Esophagus squamous epithelium (tissue), 5 donors: Measurements from ENCODE around the gene PRKCE. TPM values are rescaled to one million over a fixed set of nuclear protein-coding genes. Genes with fewer than 3 reads are reported as not detected.
A peak's percentile ranks its signal among the peaks of the same experiment; 100 is the strongest.

Experiments
- DNase-seq: peaks from one replicate; lab custom pipeline; 2025; lab: John Stamatoyannopoulos, UW
- H3K27ac ChIP-seq, 4 donors: fragments of 200-600 bp; sonication (generic); one replicate each; pipeline ENCODE4 v1.5.1; 2016 to 2019; ENCODE audit warnings: mild to moderate bottlenecking in 1 of 4
- H3K27me3 ChIP-seq, 4 donors: fragments of 200-600 bp; sonication (generic); 1 replicate in 3 of 4; 2 replicates in 1 of 4; pipeline versions ENCODE4 v1.5.1 to v1.6.0; 2017 to 2021; ENCODE audit warnings: antibody characterized with exemption in 1 of 4
- H3K36me3 ChIP-seq, 3 donors: fragments of 200-600 bp; sonication (generic); one replicate each; pipeline ENCODE4 v1.5.1; 2016 to 2019
- H3K4me1 ChIP-seq, 3 donors: fragments of 200-600 bp; sonication (generic); one replicate each; pipeline ENCODE4 v1.5.1; 2017 to 2019
- H3K4me3 ChIP-seq, 4 donors: fragments of 200-600 bp; sonication (generic); 1 replicate in 3 of 4; 2 replicates in 1 of 4; pipeline ENCODE4 v1.5.1; 2016 to 2019; ENCODE audit warnings: mild to moderate bottlenecking in 2 of 4, moderate library complexity in 1 of 4
- H3K9me3 ChIP-seq, 3 donors: fragments of 200-600 bp; sonication (generic); one replicate each; pipeline ENCODE4 v1.5.1; 2016 to 2019
- POLR2A ChIP-seq, 4 donors: fragments of 450-650 bp; IDR thresholded peaks; one replicate each; pipeline ENCODE4 v1.6.1; 2017; ENCODE audit warnings: antibody characterized with exemption in 4 of 4, mild to moderate bottlenecking in 4 of 4, moderate library complexity in 3 of 4
- WGBS, 2 donors: methylation state at CpG; one replicate each; pipeline ENCODE4 v1.1.5; 2018; 5-methylcytosine and 5-hydroxymethylcytosine counted together
- intact Hi-C: fragments of 100-400 bp; cut with DNase I; formaldehyde crosslinking; loops from one replicate; pipeline ENCODE4 v1.15.0; 2022
- total RNA-seq, 4 donors: library from RNA; depleted of rRNA; stranded (reverse); fragments of >200 nt; gene quantifications; one replicate each; pipeline ENCODE4 v1.1.0, GENCODE V29; 2016
- TF ChIP-seq, protein P1 (sequence below), 6 experiments: fragments of 450-650 bp in 4 of 6; fragments of 200-600 bp in 2 of 6; sonication (generic) in 2 of 6; IDR thresholded peaks; one replicate each; pipeline ENCODE4 v1.5.1; 2016 to 2019; ENCODE audit warnings: antibody characterized with exemption in 6 of 6, mild to moderate bottlenecking in 4 of 6, moderate library complexity in 4 of 6
- donor health status: DM: yes; HTN: yes; CAD: no.

PRKCE gene
- total RNA-seq, 4 donors from 2014 or later = 6.5 to 13.7 (median 9.9) TPM

DNA sequence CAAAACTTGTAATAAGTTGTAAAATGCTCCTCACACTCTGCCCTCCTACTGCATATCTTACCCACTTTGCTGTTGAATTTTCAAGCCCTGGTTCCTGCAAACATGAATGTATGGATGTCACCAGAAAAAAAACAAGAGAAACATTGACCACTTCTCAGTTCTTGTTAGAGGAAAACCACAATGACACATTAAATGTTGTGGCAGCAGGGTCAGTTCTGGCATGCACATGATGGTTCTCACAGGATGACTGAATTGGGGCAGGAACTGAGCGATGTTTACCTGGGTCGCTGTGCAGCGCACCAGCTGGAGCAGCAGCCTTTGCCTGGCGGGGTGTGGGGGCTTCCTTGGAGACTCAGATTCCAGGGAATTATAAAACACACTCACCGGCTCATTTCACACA is 14.0 kb upstream of the PRKCE start:
- TF ChIP-seq, protein P1, sequence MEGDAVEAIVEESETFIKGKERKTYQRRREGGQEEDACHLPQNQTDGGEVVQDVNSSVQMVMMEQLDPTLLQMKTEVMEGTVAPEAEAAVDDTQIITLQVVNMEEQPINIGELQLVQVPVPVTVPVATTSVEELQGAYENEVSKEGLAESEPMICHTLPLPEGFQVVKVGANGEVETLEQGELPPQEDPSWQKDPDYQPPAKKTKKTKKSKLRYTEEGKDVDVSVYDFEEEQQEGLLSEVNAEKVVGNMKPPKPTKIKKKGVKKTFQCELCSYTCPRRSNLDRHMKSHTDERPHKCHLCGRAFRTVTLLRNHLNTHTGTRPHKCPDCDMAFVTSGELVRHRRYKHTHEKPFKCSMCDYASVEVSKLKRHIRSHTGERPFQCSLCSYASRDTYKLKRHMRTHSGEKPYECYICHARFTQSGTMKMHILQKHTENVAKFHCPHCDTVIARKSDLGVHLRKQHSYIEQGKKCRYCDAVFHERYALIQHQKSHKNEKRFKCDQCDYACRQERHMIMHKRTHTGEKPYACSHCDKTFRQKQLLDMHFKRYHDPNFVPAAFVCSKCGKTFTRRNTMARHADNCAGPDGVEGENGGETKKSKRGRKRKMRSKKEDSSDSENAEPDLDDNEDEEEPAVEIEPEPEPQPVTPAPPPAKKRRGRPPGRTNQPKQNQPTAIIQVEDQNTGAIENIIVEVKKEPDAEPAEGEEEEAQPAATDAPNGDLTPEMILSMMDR (IDR thresholded peaks at IDR 0.05) = no peak
- no peak for TF ChIP-seq POLR2A (IDR thresholded peaks at IDR 0.05)
- Histone ChIP-seq H3K4me1 (no peaks in the 10 kb centered on the region), H3K36me3 (no peaks in the 10 kb centered on the region), H3K27me3 (peaks cover 0 to 12% (median 0%) of the 10 kb centered on the region in 4 donors), H3K4me3 (no peak overlapping the region), H3K27ac (no peak overlapping the region), H3K9me3 (no peaks in the 10 kb centered on the region)
- intact Hi-C loops = no loop called here
- WGBS, 2 donors = 66 to 78% methylated on average over 4 to 5 of the region's 5 CpGs
- no peak for DNase-seq

DNA sequence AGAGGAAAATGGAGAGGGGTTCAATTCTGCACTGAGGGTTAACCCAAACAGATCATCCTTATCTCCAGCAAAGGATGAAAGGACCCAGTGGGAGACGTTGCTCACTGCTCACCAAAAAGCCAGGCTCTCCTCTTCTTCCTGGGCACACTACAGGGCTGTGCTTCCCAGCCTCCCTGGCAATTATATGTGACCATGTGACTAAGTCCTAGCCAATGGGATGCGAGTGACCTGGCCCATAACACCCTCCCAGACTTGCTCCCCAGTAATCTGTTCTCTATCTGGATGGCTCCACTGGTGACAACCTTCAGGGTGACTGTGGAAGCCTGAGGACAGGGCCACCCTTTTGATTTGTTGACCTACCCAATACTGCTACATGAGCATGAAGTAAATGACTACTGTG is 10.9 kb upstream of the PRKCE start:
- WGBS, 2 donors = 87 to 100% methylated on average over 1 to 2 of the region's 2 CpGs
- no peak overlapping the region for H3K4me3 ChIP-seq
- intact Hi-C loops = no loop called here

DNA sequence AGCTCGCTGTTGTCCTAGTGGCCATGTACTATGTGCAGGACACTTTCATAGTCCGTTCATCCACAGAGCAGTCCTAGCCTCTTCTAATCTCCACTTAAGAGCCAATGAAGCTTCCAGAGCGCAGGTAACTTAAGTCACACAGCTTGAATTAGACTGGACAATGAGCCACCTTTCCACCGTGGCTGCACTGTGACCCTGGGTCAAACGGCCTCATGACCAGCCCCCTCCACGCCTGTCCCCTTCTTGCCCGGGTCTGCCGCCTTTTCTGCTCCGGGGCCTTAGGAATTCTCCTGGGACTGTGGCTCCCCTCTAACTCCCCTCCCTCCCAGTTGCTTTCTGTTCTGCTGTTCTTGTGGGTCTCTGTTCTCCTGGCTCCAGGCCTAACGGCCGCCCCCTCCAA is 8.4 kb upstream of the PRKCE start:
- Histone ChIP-seq H3K9me3 (no peaks in the 10 kb centered on the region), H3K36me3 (no peaks in the 10 kb centered on the region), H3K4me3 (peak overlapping the region; percentile 32 to 75 (median 54)), H3K27ac (peak overlapping the region in 1 of 4 donors; percentile 45), H3K27me3 (peaks cover 0 to 18% (median 0%) of the 10 kb centered on the region in 4 donors), H3K4me1 (peaks cover 5 to 18% (median 9%) of the 10 kb centered on the region in 3 donors)
- no peak for DNase-seq
- intact Hi-C loops = loop anchor here (2.0 kb wide), 2 partner anchors 134 to 294 kb away; no protein-coding TSS in a partner anchor
- TF ChIP-seq, protein P1 (IDR thresholded peaks at IDR 0.05) = no peak
- TF ChIP-seq POLR2A (IDR thresholded peaks at IDR 0.05) = no peak
- 32 to 33% methylated on average over 9 to 11 of the region's 11 CpGs for WGBS, 2 donors

More for the DNA sequence above, 10.9 kb upstream of the PRKCE start:
- TF ChIP-seq POLR2A (IDR thresholded peaks at IDR 0.05) = no peak
- TF ChIP-seq, protein P1 (IDR thresholded peaks at IDR 0.05) = no peak
- no peaks in the 10 kb centered on the region for H3K36me3 ChIP-seq
- DNase-seq = no peak
- H3K27me3 ChIP-seq = peaks cover 0 to 18% (median 0%) of the 10 kb centered on the region in 4 donors
- peaks cover 5 to 14% (median 9%) of the 10 kb centered on the region in 3 donors for H3K4me1 ChIP-seq
- no peak overlapping the region for H3K27ac ChIP-seq
- no peaks in the 10 kb centered on the region for H3K9me3 ChIP-seq

DNA sequence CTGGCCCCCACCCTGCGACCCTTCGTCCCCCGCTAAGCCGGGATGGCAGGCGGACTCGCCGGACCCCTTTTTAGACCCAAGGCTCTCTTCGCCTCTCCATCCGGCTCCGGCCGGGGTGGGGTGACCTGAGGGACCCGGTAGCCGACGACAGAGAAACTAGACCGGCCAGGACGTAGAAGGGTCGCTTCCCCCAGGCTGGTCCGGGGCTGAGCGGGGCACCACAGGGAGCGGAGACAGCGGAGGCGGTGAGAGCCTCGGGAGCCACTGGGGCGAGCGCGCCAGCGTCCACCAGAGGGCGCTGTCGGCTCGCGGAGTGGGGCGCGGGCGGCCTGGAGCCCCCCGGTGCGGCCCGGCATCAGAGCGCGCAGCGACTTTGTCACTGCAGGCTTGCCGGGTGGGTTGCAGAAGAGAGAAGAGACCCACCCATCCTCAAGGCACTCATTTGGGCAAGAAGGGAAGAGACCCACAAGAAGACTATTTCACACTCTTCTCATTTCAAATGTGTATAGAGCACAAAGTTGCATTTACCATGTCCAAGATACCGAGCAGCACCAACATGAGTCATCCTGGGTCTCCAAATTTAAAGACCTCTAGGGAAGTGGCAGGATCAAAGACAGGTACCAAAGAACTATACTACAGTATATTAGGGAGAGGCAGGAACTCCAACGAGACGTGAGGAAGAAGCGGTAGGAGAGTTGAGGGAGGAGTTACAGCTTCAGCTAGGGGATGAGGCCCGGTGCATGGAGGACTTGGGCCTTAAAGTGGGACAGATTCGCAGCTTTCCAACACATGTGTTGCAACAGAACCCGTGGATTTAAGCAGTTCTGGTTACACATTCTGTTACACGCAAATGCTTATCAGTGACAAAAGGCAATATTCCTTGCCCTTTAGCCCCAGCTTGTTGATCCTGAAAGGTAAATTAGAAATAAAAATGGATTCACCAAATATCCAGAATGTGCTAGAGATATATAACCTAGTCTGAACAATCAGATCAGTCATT is 7.6 kb upstream of the PRKCE start:
- H3K36me3 ChIP-seq = no peaks in the 10 kb centered on the region
- 52 to 53% methylated on average over 8 to 11 of the region's 49 CpGs for WGBS, 2 donors
- peak overlapping the region in 1 of 4 donors; percentile 45 for H3K27ac ChIP-seq
- TF ChIP-seq POLR2A (IDR thresholded peaks at IDR 0.05) = no peak
- TF ChIP-seq, protein P1 (IDR thresholded peaks at IDR 0.05) = peak; percentile 95 to 100 (median 99)
- DNase-seq = no peak
- intact Hi-C loops = loop anchor here (2.0 kb wide), 2 partner anchors 133 to 293 kb away; no protein-coding TSS in a partner anchor
- H3K27me3 ChIP-seq = peaks cover 0 to 18% (median 0%) of the 10 kb centered on the region in 4 donors
- H3K4me1 ChIP-seq = peaks cover 5 to 26% (median 10%) of the 10 kb centered on the region in 3 donors
- no peaks in the 10 kb centered on the region for H3K9me3 ChIP-seq
- H3K4me3 ChIP-seq = peak overlapping the region; percentile 32 to 75 (median 54)

DNA sequence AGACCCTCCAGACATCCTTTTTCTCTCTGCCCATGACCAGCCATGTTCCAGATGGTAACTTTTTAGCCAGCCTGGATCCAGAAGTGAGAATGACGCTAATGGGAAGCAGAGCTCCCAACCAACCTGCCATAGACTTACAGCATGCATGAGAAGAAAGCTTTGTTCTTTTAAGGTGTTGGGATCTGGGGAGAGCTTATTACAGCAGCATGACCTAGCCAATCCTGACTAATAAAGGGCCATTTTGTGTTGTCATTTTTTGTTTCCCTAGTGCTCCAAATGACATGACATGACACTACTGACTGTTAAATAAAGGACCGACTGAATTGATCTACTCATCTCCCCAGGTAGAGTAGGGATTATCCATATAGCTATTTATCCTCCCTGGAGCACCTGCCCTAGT is 5.2 kb upstream of the PRKCE start:
- 94 to 95% methylated on average over 2 of the region's 2 CpGs for WGBS, 2 donors
- Histone ChIP-seq H3K36me3 (no peaks in the 10 kb centered on the region), H3K27me3 (peaks cover 0 to 18% (median 0%) of the 10 kb centered on the region in 4 donors), H3K27ac (no peak overlapping the region), H3K4me1 (peaks cover 5 to 37% (median 17%) of the 10 kb centered on the region in 3 donors), H3K4me3 (no peak overlapping the region), H3K9me3 (no peaks in the 10 kb centered on the region)
- no peak for DNase-seq
- TF ChIP-seq, protein P1 (IDR thresholded peaks at IDR 0.05) = no peak
- TF ChIP-seq POLR2A (IDR thresholded peaks at IDR 0.05) = no peak
- intact Hi-C loops = no loop called here
